Left ventricle myocardium inferior (tissue), 1 donor: ENCODE measurements around the gene MDH1B. TPM values are rescaled to one million over a fixed set of nuclear protein-coding genes. Genes with fewer than 3 reads are reported as not detected.

Experiments
- DNase-seq: peaks from one replicate; pipeline ENCODE4 v3.0.0-alpha.2; 2020
- H3K27ac ChIP-seq: fragments of 200-600 bp; replicated peaks from 2 replicates; pipeline ENCODE4 v1.8.0; 2021
- H3K27me3 ChIP-seq: fragments of 200-600 bp; 2 replicates; pipeline ENCODE4 v1.8.0; 2021; ENCODE audit warnings: low read depth
- H3K36me3 ChIP-seq: fragments of 200-600 bp; 2 replicates; pipeline ENCODE4 v1.8.0; 2021
- H3K4me1 ChIP-seq: fragments of 200-600 bp; 2 replicates; pipeline ENCODE4 v1.8.0; 2021
- H3K4me3 ChIP-seq: fragments of 200-600 bp; 2 replicates; pipeline ENCODE4 v1.8.0; 2021; ENCODE audit warnings: mild to moderate bottlenecking, moderate library complexity
- H3K9me3 ChIP-seq: fragments of 200-600 bp; replicated peaks from 2 replicates; pipeline ENCODE4 v1.8.0; 2021
- intact Hi-C: fragments of 100-400 bp; cut with micrococcal nuclease; formaldehyde crosslinking; loops from one replicate; pipeline ENCODE4 v1.11.0; 2022
- microRNA-seq: library from miRNA; unstranded; fragments of <30 nt; microRNA quantifications from one replicate; pipeline ENCODE4 v1.2.0, GENCODE V29; 2020
- total RNA-seq: library from RNA; stranded (reverse); fragmentation: NEBNext Ultra II Directional; extraction: Animal tissue kit (Norgen Biotek cat#: 25700); gene quantifications from one replicate; pipeline ENCODE4 v1.2.1, GENCODE V29; 2021
- TF ChIP-seq, protein P1 (sequence below): fragments of 200-600 bp; IDR thresholded peaks from 2 replicates; pipeline ENCODE4 v1.8.0; 2021; ENCODE audit warnings: antibody characterized with exemption, mild to moderate bottlenecking, borderline replicate concordance
- donor health status: DM: no; HTN: yes; CAD: no; lungs with severe emphysema.

Gene MDH1B
- total RNA-seq, 1 donor from 2014 or later: 0.69 TPM

DNA sequence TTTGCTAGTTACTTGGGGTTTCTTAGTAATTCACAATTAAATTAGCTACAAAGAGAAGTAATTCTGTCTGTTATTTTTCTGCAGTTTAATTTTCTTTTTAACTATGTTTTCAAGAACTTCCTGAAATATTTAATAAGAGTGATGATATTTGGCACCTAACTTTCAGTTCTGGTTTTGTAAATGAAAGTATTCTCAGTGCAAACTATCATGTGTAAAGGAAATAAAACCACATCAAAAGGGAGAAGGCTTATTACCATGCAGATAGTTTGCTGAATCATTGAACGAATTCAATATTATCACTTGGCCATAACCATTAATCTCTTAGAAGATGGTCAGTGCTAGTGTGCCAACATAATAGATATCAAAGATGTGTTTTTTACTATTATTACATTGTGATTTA lies 76.1 kb downstream of the MDH1B start:
- H3K4me3 ChIP-seq: no peak overlapping the region
- TF ChIP-seq, protein P1, sequence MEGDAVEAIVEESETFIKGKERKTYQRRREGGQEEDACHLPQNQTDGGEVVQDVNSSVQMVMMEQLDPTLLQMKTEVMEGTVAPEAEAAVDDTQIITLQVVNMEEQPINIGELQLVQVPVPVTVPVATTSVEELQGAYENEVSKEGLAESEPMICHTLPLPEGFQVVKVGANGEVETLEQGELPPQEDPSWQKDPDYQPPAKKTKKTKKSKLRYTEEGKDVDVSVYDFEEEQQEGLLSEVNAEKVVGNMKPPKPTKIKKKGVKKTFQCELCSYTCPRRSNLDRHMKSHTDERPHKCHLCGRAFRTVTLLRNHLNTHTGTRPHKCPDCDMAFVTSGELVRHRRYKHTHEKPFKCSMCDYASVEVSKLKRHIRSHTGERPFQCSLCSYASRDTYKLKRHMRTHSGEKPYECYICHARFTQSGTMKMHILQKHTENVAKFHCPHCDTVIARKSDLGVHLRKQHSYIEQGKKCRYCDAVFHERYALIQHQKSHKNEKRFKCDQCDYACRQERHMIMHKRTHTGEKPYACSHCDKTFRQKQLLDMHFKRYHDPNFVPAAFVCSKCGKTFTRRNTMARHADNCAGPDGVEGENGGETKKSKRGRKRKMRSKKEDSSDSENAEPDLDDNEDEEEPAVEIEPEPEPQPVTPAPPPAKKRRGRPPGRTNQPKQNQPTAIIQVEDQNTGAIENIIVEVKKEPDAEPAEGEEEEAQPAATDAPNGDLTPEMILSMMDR: no peak
- no peaks in the 10 kb centered on the region for H3K4me1 ChIP-seq
- H3K36me3 ChIP-seq: no peaks in the 10 kb centered on the region
- H3K27me3 ChIP-seq: peaks cover 23% of the 10 kb centered on the region
- no peaks in the 10 kb centered on the region for H3K9me3 ChIP-seq
- intact Hi-C loops: no loop called here
- DNase-seq: no peak
- no peak overlapping the region for H3K27ac ChIP-seq

DNA sequence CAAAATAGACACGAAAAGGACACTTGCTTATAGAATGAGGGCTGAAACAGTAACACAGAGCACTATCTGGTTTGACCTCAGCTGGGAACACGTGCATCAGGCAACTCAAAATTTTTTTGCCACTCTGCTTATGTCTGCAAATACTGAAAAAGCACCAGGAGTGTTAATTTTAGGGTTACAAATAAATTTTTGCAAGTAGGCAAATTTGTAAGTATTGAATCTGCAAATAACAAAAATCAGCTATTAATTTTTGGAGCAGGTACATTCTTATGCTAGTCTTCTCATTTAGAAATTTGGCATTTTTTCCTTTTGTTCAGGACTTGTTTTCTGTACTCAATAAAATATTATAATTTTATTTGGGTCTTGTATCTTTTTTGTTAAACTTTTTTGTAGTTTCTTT lies 76.7 kb downstream of the MDH1B start:
- H3K27ac ChIP-seq: no peak overlapping the region
- H3K9me3 ChIP-seq: no peaks in the 10 kb centered on the region
- DNase-seq: no peak
- H3K27me3 ChIP-seq: peaks cover 23% of the 10 kb centered on the region
- H3K36me3 ChIP-seq: no peaks in the 10 kb centered on the region
- H3K4me1 ChIP-seq: no peaks in the 10 kb centered on the region
- intact Hi-C loops: no loop called here
- TF ChIP-seq, protein P1: no peak
- H3K4me3 ChIP-seq: no peak overlapping the region

Small RNA genes lying within 50 kb of the gene (microRNA-seq; reads per million reads assigned to microRNA genes)
- gene MIR3130-1 (not detected), gene MIR3130-2 (not detected)

Other genes starting within 250 kb of the MDH1B start
- gene FAM237A, start 122.8 kb downstream of the MDH1B start, total RNA-seq: not detected
- gene DYTN, start 46.9 kb downstream of the MDH1B start, total RNA-seq: not detected
- 39.9 TPM for gene FASTKD2, start 278 bp upstream of the MDH1B start, total RNA-seq
- 0.25 TPM for gene CPO, start 174.2 kb upstream of the MDH1B start, total RNA-seq